ENCODE measurements around the gene ACRBP.

ACRBP gene

DNA sequence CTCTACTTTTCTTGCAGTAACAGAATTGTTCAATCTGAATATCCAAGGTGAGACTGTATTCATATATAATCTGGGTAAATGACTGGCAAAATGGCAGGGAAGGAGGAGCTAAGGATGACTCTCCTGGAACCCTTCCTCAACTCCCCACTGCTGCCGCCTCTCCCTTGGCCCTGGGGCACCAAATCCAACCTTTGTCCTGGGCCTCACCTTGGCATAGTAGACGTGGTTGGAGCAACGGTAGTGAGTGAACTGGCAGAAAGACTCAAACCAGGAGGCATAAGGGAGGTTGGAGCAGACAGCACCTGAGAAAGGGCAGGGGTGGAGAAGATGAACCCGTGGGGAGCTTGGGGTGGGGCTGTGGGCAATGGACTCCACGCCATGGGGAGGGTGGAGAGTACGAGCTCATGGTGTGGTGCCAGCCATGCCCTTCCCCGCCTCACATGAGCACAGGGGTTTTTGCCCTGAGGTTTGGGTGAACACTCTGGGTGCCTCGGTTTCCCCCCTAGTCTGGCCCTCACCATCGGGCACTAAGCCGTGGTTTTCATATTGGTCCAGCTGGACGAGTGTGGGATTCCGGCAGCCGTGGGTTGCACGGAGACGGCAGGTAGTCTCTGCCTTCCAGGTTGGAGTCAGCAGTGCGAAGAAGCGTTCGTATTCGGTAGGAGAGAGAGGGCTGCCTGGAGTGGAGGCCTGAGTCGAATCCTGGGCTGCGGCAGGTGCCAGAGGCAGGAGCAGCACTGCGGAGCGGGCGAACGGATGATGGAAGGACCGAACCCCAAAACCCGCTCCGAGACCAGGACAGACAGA, 753 bp downstream of the ACRBP start:
- no peak for DNase-seq

DNA sequence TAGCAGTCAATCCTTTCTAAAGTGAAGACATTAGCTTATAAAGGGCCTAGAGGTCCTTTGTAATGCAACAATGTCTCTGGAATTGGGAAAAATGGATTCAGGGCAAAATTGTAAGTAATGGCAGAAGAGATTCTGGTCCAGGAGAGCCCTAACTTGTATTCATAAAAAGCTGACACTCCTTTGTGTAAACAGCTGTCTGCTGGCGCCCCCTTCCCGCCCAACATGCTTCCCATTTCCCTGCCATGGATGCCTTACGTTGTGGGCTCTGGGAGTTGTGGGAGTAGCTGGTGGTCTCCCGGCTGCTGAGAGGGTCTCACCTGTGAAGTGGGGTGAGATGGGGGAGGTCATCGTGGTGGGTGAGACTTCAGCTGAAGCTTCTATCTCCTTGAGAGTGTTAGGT, 2.3 kb downstream of the ACRBP start:
- peak; percentile 12 for DNase-seq

DNA sequence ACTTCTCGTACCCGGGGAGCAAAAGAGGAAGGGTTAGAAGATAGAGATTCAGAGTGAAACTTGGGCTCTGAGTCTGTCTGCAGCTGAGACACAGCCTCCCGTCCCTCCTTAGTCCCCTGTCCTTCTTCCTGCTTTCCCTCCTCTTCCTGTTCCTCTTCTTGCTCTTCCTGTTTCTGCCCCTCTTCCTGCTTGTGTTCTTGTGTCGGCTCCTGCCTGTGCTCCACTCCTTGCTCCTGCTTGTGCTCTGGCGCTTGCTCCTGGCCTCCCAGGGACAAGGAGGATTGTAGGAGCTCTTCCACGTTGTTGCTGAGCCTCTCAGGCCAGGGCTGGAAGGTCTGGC, 3.0 kb downstream of the ACRBP start:
- DNase-seq = no peak

DNA sequence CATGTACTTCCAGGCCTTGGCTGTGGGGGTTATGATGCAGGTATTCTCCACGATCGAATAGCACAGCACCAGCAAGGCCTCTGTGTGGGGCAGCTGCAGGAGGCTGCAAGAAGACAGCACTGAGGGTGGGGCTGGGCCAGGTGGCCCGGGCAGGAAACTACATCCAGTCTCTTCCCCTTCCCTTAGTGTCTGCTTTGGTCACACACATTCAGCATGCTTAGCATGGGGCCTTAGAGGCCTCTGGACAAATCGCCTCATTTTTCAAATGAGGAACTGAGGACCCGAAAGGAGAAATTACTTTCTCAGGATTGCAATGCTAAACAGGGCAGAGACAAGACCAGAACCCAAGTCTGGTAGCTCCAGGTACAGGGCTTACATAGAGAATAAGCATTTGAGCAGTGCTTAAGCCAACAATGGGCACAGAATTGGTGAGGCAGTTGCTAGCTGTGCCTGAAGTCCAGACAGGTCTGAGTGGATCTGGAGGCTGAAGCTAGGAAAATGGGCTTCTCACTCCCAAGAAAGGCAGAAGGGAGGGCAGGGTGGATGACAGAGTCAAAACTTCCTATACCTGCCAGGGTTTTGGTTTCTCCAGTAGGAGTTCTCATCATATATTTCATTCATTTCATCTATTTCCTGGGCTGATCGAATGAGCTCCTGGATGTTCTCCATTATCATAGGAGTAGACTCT, 3.5 kb downstream of the ACRBP start:
- DNase-seq = no peak

DNA sequence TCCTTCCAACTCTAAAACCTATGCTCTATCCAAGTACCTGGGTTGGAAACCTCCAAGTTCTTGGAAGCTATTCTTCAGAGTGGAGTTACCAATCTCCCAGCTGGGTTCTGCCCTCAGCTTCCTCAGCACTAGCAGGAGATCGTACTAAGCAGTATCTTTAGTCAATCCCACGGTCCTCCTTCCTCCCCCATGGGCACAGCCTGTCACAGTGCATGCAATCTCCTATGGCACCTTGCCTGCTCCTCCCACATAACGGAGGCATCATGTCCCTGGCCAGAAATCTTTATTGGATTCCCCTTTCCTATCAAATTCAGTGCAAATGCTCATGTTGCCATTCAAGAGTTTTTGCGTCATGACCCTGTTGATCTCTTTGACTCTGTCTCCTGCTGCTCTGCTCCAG, 6.1 kb downstream of the ACRBP start:
- DNase-seq = no peak

DNA sequence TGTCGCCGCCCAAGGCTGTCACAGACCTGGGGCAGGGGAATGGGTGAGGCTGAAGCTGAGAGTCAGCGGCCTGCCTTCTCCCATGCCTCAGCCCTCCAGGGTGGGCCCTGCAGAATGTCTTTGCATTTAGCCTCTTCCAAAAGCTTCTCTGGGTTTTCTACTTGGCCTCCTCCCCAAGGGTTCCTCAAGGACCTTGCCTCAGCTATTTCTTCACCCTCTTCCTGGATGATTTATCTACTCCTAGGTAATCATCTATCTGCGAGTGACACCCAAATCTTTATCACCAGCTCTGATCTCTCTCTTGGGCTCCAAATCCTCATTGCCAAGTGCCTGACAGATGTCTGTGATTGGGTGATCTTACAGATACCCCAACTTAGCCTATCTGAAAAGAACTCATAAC, 6.7 kb downstream of the ACRBP start:
- DNase-seq = no peak

DNA sequence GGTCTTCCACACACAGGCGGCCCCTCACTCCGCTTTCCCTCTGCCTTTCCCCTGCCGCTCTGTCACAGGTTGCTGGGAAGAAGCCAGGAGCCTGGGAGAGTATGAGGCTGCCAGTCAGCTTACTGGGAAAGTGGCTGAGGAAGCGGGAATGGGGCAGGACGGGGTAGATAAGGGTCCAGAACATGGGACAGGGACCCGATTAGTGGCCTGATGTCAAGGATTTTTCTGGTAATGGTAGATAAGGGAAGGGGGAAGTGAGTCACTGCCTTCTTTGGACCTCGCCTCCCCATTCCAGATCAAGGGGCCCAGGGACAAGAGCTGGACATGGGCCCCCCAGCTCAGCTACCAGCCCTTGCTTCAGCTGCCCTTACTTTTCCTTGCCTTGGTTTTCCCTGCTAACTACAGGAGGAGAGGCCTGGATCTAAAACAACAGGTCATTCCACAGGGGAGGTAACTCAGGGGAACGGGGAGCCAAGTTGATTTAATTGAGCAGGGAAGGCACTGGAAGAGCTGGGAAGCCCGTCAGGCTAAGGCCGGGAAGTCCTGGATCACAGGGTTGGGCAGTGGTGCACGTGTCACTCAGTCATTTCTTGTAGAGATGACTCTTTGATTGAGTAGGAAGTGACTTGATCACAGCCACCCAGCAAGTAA, 8.0 kb downstream of the ACRBP start:
- DNase-seq = no peak

DNA sequence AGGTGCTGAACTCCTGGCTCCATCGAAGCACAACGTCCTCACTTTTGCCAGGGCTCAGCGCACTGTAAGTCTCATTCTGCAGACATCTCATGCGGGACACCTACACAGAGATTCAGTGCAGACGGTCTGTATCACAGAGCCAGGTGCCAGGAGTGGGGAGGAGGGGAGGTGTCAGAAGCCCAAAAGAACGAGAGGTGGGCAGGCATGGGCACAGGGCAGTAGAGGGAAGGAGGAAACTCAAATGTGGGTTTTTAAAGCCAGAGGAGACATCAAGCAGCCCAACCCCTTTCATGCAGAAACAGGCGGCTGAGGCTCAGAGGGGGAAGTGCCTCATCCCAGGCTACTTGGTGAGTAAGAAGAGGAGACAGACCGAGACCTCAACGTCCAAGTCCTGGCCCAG, 8.9 kb downstream of the ACRBP start:
- no peak for DNase-seq

DNA sequence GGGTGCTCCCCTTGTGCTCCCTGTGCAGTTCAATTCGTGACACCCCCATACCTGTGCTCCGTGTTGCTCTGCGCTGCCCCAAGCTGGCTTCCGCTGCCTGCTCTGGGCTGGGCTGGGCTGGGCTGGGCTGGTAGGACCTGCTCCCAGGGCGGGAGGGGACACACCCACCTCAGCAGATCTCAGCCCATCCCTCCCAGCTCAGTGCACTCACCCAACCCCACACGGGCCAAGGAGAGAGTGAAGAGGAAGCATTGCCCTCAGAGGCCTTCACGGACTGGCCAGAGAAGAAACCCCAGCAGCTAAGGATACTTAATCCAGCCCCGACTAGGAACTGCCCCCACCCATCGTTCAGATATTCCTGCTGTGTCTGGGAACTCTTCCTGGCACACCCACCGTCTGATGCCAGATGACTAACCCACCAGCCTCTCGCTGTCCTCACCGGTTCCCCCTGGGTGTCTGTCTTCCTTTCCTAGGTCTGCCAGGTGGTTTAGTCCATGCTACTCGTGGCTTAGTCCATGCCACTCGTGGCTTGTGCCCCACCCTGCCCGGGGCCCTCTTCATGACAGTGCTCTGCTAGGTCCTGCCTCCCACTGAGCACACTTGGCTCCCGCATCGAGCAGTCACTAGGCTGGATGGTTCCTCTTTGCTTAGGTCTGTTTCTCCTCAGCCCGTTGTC, 11.2 kb downstream of the ACRBP start, which contains the start of gene LPAR5:
Gene LPAR5 (minus strand): TSS at position 104 of the 676 bp plus-strand sequence. CDS start 14,711 bp downstream, outside the sequence.
- DNase-seq = no peak

DNA sequence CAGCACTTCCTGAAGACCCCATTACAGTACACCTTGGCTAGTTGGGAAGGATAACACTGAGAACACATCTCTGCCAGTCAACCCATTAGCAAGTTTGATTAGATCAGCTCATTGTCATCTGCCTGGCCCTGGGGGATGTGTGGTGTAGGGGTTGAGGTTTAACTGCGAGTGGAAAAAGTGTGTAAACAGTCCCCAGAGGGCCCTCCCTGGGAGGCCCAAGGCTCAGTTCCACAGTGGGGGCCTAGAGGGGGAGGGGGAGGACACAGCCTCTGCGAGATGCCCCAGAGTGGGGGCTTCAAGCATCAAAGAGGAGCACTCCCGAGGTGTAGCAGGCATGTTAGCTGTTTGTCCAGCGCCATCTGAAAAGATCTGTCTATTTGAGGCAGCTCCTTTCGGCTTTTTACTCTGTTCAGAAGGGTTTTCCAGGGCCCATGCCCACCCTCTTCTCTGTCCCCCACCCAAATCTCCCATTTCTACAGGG, 11.8 kb downstream of the ACRBP start:
- no peak for DNase-seq

DNA sequence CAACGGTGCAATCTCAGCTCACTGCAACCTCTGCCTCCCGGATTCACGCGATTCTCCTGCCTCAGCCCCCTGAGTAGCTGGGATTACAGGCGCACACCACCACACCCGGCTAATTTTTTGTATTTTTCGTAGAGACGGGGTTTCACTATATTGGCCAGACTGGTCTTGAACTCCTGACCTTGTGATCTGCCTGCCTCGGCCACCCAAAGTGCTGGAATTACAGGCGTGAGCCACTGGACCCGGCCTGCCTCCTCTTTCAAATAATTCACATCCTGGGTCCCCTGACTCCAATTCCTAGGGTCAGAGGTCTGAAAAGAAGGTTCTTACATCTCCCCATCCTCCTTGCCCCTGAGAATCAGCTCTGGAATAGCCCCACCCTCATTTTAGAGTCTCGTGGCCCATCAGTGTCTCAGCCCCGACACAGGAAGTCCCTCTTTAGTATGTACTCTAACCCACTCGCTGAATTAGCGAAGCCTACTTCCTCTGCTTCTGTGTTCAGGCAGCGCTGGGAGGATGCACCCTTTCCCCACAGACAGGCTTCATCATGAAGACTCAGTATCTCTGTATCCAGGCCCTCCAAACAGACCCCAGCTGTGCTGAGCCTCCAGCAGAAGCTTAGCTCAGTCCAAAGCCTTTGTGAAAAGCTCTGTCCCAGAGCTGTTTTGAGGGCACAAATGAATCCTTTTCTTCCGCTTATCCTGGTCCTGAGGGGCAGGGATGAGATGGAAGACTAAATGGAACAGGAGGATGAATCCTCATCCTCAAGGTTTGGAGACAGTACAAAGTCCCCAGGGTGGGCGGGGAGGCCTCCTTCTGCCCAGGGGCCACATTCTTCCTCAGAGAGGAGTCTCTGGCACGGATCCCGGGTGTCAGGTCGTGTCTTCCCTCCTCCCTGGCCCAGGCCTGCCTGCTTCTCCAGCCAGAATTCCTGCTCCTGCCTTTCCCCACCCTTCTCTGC, 14.9 kb downstream of the ACRBP start:
- peak; percentile 65 for DNase-seq

DNA sequence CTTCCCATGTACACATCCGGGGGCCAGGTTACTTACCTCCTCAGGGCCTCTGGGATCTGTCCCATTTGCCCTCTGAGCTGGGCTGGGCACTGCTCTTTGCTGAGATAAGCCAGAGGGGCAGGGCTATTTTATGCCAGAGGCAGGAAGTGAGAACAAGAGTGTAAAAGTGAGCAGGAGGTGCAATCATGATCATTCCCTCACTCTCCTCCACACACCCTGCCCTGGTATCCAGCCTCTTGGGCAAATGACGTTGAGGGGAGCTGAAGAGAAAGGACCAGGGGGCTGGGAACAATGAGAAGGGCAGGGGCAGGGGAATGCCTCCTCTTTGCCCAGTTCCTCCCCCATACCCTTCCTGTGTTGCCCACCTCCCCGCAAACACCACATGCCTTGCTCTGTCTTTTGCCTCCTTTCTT, 15.7 kb downstream of the ACRBP start:
- no peak for DNase-seq

DNA sequence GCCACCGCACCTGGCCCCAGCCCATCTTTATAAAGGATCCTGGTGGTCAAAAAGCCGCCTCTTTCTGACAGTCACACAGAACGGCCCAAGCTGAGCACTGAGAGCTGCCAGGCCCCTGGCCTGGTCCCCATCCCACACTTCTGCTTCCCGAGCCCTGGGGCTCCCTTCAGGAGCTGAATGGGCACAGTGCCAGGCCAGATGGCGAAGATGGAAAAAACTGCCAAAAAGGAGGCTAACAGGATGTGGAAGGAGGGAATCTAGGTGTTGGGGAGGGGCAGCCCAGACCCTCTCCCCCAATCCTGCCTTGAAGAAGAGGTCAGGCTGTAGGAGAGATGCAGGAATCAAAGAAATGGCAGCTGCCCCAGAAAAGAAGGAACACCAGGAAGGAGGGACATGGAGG, 16.5 kb downstream of the ACRBP start:
- no peak for DNase-seq

DNA sequence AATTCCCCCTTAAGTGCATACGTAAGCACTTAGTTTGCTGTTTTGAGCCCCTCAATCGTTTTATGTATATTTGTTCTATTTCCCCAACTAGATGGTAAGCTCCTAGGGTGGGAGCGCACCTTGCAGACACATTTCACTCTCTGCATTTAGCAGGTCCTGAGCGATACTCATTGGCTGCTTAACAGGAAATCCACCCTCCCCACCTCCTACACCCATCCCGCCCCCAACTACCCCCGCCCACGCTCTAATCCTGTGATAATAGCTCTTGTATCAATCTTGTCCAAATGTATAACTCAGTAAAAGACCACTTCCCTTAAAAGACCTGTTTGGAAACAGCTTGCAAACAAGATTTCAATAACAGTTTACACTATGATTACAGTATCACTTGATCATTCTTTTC, 19.6 kb downstream of the ACRBP start:
- no peak for DNase-seq

DNA sequence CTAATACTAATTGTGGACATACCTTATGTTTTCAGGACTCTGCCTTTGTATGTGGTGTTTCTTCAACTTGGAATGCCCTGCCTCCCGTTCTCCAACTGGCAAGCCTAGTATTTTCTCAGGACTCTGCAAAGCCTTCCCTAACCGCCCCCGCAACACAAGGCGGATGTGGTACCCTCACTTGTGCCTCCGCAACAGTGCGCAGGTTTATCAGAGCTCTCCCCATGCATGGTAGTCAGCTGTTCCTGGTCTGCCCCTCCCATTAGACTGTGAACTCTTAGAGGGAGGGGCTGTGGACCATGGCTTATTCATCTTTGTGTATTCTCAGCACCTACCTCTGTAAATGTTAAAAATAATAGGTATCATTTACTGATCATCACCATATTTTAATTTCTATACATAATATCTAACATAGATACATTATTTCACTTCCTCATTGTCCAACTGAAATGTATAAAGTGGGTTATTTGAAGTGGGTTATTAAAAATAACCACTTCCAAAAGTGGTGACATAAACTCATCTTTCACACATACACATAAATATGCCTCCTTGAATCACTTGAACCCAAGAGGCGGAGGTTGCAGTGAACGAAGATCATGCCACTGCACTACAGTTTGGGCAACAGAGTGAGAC, 20.5 kb downstream of the ACRBP start:
- no peak for DNase-seq

DNA sequence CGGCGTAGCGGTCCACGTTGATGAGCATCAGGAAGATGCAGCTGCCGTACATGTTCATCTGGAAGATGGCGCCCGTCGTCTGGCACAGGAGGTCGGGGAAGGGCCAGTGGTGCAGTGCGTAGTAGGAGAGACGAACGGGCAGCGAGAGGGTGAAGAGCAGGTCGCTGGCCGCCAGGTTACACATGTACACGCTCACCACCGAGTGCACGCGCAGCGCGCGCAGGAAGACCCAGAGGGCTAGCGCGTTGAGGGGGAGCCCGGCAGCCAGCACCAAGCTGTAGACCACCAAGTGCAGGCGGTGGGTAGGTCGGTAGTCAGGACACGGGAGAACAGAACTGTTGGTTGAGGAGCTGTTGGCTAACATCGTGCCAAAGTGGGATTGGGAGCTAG, 26.4 kb downstream of the ACRBP start:
- no peak for DNase-seq

DNA sequence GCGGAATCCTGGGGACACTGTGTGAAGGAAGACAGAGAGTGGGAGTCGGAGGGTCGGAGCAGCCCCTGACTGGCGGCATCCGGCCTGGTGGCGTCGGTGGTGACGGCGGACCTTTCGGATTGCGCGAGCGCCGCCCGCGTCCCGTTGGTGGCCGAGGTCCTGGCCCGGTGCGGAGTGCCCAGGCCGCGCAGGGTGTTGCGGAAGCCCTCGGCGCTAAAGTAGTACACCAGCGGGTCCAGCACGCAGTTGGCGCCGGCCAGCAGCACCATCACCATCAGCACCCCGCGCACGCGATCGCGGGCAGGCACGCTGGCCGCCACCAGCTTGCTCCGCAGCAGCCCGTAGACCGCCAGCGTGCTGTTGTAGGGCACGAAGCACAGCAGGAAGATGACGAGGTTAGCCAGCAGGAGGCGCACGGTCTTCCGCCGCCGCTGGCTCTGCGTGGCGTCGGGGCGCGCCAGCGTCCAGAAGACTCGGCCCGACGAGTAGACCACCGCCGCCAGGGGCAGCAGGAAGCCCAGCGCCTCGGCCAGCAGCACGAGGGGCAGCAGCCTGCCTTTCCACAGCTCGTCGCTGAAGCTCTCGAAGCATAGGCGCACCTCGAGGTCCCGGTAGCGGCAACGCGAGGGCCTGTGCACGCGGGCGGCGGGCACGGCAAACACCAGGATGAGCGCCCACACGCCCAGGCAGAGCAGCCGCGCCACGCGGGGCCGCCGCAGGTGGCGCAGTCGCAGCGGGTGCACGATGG, 26.9 kb downstream of the ACRBP start:
- no peak for DNase-seq

DNA sequence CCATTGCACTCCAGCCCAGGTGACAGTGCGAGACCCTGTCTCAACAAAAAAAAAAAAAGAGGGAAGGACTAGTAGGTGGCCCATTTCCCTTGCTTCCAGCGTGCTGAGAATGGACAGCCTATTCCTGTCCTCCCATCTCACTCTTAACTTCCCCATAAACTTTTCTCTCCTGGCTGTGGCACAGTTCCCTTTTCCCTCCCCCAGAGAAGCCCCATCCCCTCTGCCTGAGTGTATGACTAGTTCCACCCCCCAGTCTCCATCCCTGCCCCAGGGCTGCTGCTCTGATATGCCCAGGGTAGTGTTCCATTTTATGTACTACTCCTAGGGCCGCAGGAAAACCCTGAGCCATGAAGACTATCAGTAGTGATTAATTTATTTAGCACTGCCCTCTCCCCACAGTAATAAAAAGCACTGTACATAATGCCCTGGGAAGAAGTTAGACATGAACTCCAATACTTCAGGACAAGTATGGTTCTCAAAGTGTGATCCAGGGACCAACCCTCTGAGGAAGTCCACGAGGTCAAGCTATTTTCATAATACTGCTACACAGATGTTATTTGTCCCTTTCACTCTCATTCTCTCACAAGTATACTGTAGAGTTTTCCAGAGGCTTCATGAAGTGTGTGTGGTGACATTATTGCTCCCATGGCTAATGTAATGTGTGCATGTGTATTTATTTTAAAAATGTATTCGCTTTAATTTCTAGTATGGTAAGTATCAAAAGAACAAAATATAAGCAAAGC, 28.6 kb downstream of the ACRBP start:
- DNase-seq = no peak

DNA sequence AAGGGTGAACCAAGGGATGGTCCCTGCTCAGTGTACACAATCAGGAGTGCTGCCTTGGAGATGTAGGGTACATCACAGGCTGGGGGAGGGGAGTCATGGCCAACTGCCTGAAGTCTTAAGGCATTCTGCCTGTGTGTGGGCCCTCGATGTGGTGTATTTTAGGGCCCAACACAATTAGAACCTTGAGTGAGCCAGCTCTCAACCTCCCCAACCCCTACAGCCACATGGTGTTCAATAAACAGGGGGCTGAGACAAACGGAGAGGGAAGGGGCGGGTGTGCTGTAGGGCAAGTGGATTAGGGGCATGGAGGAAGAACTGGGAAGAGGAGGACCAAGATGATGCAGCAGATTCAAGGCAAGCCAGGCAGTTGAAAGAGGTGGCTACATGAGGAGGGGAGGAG, 31.4 kb downstream of the ACRBP start:
- DNase-seq = no peak

DNA sequence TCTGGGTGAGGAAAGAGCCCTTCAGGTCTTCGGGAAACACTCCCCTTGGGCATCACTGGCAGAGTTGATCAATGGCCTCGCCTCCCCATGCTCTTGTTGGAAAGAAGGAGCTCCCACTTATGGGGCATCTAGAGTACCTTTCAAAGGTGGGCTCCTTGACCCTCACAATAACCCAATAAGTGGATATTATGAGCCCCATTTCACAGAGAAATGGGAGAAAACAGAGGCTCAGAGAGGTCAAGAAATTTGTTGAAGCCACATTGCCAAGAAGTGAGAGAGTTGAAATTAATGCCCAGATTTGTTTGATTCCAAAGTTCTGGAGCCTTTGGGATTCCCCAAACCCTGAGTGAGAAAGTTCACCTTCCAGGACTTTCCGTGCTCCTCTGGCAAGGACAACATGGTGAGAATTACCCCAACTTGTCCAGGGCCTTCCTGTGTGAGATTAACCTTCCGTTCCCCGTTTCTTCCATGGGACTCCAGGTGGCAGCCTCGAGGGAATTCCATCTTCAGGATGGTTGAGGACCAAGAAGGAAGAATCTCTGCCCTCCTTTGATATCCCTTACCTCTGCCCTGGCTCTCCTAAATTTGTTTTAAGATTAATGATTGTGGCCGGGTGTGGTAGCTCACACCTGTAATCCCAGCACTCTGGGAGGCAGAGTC, 32.6 kb downstream of the ACRBP start:
- DNase-seq = no peak
